SKM-1 (cell line): ENCODE results near the gene CARD19.

Source experiments
- DNase-seq: peaks from one replicate; lab custom pipeline; 2025; ENCODE audit not compliant: unreplicated experiment; lab: John Stamatoyannopoulos, UW

CARD19 gene

DNA sequence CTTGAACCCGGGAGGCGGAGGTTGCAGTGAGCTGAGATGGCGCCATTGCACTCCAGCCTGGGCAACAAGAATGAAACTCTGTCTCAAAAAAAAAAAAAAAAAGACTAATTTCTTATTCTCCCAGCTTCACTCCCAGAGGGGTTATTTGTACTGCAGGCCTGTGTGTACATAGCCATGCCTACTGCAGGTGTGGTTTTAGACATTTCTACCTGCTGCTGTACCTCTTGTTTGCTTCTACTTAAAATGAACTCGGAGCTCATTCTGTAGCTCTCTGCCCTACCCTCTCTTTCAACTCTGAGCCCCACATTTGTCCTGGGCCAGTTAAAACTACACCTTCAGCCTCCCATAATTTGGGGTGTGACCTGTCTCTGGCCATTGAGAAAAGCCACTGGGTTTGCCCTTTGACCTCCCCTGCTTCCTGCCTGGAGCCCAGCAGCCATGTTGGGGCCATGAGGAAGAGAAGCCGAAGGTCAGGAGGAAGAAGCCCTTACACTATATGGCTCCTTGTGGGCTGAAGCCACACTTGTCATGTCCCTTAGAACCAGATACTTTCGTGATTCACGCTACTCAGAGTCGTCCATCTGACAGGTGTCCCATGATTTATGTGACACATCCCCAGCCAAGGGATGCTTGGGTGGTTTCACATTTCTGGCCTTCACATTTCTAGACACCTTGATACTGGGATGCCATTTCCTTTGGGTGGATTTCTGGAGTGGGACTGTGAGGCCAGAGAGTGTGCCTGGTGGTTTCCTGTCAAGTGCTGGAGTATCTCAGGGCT, 9.4 kb upstream of the CARD19 start:
- DNase-seq, result no peak

GRCh38 chr9:93087971-93088655, 7.9 kb upstream of the CARD19 start:
- no peak for DNase-seq

DNA sequence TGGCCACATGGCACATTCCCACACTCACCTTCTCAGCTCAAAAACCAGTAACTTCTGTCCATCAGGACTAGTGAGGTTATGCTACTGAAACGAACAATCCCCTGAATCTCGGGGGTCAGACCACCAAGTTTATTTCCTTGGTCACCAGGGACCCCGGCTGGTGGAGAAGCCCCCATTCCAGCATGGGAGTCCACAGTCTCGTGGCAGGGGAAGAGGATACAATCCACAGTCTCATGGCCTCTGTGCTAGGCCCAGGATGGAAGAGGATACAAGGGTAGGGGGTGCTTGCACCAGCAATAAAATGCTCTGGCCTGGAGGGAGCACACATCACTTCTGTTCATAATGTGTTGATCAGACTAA, 7.4 kb upstream of the CARD19 start:
- DNase-seq, result no peak

DNA sequence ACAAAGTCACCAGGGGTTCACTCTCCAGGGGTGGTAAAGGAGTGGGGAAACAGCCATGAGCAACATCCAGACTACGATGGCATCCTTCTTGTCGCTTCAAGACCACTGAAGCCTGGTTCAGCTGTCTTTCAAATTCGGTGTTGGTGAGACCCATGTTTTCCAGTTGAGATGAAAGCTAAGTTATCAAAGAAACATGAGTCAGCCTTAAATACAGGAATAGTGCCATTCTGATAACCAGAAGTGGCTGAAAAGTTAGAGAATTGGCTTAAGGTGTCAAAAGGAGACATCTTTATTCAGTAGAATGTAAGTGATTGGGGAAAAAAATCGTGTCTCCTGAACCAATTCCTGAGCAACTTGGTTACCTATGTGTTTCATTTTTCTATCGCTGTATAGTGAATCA, 7.0 kb upstream of the CARD19 start:
- no peak for DNase-seq

DNA sequence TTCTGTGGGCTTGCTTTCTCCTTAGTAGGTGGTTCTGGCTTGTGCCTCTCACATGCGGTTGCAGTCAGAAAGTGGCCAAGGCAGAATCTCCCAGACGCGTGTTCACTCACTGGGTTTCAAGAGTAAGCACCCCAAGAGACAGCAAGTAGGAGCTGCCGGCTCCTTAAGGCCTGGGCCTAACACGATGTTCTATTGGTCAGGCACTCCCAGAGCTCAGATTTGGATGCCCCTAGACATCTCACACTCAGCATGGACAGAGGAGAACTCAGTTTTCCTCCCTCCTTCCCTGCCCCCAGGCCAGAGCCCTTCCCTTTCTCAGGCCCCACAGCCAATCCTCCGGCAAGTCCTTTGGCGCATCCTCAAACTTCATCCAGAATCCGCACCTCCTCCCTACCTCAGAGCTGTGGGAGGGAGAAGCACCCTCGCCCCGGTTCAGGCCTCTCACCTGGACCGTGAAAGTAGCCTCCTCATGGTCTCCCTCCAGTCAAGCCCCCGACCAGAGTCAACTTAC, 6.5 kb upstream of the CARD19 start:
- DNase-seq, result no peak

DNA sequence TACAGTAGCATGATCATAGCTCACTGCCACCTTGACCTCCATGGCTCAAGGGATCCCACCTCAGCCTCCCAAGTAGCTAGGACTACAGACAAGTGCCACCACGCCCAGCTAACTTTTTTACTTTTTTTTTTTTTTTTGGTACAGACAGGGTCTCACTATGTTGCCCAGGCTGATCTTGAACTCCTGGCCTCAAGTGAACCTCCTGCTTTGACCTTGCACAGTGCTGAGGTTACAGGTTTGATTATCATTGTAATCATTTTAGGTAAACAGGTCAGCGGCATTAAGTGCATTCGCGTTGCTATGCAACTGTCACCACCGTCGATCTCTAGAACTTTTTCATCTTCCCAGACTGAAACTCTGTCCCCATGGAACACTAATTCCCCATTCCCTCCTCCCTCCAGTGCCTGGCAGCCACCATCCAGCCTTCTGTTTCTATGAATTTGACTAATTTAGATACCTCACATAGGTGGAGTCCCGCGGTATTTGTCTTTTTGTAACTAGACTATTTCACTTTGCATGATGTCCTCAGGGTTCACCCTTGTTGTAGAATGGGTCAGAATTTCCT, 5.8 kb upstream of the CARD19 start:
- no peak for DNase-seq

- DNase-seq, result no peak
These were observed 5.0 kb upstream of the CARD19 start for GRCh38 chr9:93091056-93091452.

- no peak for DNase-seq
These were observed 4.5 kb upstream of the CARD19 start for GRCh38 chr9:93091453-93092081.

GRCh38 chr9:93092251-93092991, 3.6 kb upstream of the CARD19 start:
- DNase-seq, result no peak

GRCh38 chr9:93093127-93093876, 2.7 kb upstream of the CARD19 start:
- DNase-seq, result no peak

DNA sequence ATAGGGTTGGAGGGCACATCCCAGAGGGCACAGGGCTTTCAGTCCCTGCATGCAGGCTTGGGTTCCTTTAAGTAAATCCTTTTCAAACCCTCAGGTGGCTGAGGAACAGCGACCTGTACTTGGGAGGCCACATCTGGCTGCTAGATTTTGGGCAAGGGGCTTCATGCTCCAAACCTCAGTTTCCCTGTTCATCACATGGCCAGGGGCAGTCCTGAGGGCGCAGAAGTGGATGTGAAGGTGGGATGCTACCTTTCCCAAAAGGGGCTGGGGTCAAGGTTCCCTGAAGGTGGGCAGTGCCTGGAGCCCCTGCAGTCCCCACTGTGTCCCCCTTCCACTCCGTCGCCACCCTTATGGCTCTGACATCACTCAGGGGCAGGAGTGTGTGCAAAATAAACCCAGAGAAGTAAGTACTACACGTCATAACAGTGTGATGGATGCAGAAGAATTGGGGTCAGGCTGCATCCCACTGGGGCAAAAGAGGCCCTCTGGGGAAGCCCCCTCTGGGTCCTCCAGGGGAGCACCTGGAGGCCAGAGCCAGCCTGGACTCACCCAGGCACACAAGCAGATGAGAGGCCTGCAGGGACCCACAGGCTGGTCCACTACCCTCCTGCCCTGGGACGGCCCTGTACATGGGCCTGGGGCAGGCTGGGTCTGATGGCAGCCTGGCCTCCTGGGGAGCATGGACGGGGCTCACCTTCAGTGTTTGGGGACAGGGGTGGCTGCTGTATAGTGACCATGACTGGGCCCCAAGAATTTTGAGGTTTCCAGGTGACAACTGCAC, 1.9 kb upstream of the CARD19 start:
- no peak for DNase-seq

DNA sequence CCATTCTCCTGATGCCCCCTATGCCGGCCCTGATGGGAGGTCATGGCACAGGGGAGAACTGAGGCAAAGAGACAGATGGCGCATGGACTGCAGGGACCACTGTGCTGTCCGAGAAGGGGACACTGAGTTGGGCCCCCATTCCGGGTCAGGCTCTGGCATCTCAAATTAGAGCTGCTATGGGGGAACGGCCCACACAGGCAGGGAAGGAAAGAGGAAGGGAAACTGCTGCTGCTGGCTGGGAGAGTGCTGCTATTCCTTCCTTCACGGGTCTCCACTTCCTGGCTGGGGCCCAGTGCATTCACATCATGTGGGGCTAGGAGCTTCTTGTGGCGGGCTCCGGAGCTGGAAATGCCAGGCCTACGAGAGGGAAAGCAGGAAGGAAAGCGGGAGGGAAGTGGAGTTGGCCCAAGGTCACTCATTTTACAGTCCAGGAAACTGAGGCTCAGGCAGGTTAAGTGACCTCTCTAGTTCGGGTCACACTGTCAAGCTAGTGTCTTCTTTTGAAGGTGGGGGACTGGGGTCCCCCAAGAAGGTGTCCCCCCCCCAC, 1.3 kb upstream of the CARD19 start:
- no peak for DNase-seq

- peak; percentile 76 for DNase-seq
These were observed 549 bp upstream of the CARD19 start for GRCh38 chr9:93095205-93096130.

DNA sequence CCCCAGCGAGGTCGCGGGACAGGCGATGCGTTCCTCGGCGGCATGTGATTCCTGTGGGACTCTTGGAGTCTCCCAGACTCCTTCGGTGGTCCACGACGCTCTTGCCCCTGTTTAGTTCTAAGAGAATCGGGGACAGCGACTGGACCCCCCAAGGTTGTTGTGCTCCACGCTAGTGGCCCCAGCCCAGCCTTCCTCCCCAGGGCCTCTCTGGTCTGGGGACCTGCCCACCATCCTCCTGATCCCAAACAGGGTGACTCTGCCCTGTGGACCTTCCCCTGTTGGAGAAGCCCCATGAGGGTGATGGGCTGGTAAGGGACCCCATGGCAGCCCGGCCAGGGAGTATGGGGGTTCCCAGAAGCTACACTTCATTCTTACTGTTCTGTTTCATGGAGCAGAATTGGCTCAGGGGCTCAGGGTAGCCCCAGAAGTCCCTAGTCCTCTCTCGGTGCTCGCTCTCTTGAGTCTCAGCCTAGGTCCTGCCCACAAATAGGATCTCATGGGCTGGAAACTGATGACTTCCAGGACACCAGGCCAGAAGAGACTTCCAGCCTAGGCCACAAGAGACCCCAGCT, 880 bp downstream of the CARD19 start:
- DNase-seq, result no peak

- no peak for DNase-seq
These were observed 1.6 kb downstream of the CARD19 start for GRCh38 chr9:93097511-93098201.

DNA sequence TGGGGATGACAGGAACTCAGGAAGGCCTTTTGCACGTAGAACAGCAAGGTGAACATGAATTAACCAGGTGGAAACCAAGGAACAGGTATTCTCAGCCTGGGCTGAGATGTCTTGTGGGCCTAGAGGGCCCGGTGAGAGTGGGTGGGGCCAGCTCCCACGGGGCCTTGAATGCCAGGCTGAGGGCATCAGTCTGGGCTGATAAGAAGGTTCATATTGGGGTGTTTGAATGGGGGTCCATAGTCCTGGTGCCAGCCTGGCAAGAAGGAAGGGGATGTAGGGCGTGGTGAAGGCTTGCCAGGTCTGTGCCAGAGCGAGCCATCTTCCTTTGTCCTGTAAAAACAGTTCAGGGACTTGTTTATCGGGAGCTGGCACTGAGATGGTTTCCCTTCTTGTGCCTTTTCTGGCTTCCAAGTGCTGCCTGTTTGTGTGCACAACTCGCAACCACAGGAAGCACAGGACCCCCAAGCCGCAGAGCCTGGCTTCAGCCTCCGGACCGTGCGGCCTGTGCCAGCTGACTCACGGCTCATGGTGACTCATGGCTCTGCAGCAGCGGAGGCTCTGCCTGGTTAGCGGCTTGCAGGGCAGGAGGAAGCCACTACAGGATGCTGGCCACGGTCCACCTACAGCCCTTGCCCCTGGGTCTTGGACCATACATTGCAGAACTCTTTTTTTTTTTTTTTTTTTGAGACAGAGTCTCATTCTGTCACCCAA, 2.4 kb downstream of the CARD19 start:
- no peak for DNase-seq
